ENCODE data around the gene ZNF3. TPM values are rescaled to one million over a fixed set of nuclear protein-coding genes. Genes with fewer than 3 reads are reported as not detected.

Gene ZNF3
- total and polyA plus RNA-seq, 9 of the 15 experiments (the other 6 are each of a cell fraction or from before 2014, with no cell fraction given), result 30.0 to 64.9 (median 51.5) TPM

DNA sequence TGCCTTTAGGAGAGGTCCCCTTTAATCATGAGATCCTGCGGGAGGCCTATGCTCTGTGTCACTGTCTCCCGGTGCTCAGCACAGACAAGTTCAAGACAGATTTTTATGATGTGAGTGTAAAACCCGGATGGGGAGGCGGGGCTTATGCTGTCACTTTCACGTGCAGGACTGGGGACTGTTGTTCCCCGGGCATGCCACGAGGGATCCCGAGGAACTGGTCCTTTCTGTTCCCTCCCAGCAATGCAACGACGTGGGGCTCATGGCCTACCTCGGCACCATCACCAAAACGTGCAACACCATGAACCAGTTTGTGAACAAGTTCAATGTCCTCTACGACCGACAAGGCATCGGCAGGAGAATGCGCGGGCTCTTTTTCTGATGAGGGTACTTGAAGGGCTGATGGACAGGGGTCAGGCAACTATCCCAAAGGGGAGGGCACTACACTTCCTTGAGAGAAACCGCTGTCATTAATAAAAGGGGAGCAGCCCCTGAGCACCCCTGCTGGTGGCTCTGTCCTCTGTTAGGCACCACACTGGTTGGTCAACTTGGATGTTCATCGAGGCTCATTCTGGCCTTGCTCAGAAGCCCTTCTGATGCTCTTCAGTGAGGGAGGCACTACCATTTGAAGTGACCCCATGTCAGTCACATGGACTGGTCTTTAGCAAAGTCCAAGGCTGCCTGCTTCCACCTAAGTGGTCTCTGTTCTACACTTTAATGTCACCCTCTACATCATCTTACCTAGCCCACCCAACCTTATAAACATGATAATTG lies 10.1 kb upstream of the ZNF3 start (continued):
- no peak for TF ChIP-seq NCOA1 (IDR thresholded peaks at IDR 0.05; ENCODE audit: low read depth)
- peak; percentile 75 for TF ChIP-seq POLR2G (IDR thresholded peaks at IDR 0.05; ENCODE audit: low read depth, low read length)
- peak; percentile 73 for TF ChIP-seq MYNN (IDR thresholded peaks at IDR 0.05)
- TF ChIP-seq MYNN (CRISPR knock-in tag; IDR thresholded peaks at IDR 0.05), result no peak
- TF ChIP-seq, protein P1, sequence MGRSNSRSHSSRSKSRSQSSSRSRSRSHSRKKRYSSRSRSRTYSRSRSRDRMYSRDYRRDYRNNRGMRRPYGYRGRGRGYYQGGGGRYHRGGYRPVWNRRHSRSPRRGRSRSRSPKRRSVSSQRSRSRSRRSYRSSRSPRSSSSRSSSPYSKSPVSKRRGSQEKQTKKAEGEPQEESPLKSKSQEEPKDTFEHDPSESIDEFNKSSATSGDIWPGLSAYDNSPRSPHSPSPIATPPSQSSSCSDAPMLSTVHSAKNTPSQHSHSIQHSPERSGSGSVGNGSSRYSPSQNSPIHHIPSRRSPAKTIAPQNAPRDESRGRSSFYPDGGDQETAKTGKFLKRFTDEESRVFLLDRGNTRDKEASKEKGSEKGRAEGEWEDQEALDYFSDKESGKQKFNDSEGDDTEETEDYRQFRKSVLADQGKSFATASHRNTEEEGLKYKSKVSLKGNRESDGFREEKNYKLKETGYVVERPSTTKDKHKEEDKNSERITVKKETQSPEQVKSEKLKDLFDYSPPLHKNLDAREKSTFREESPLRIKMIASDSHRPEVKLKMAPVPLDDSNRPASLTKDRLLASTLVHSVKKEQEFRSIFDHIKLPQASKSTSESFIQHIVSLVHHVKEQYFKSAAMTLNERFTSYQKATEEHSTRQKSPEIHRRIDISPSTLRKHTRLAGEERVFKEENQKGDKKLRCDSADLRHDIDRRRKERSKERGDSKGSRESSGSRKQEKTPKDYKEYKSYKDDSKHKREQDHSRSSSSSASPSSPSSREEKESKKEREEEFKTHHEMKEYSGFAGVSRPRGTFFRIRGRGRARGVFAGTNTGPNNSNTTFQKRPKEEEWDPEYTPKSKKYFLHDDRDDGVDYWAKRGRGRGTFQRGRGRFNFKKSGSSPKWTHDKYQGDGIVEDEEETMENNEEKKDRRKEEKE (IDR thresholded peaks at IDR 0.05; ENCODE audit: borderline replicate concordance in 1 of 2, control insufficient read depth in 1 of 2, low read depth in 2 of 2, low read length in 1 of 2), result no peak
- peak; percentile 63 for TF ChIP-seq PML (IDR thresholded peaks at IDR 0.05; ENCODE audit: low read length)
- TF ChIP-seq, protein P2, sequence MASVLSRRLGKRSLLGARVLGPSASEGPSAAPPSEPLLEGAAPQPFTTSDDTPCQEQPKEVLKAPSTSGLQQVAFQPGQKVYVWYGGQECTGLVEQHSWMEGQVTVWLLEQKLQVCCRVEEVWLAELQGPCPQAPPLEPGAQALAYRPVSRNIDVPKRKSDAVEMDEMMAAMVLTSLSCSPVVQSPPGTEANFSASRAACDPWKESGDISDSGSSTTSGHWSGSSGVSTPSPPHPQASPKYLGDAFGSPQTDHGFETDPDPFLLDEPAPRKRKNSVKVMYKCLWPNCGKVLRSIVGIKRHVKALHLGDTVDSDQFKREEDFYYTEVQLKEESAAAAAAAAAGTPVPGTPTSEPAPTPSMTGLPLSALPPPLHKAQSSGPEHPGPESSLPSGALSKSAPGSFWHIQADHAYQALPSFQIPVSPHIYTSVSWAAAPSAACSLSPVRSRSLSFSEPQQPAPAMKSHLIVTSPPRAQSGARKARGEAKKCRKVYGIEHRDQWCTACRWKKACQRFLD (CRISPR knock-in tag; IDR thresholded peaks at IDR 0.05), result no peak
- TF ChIP-seq CCNT2 (IDR thresholded peaks at IDR 0.05; ENCODE audit: borderline replicate concordance, extremely low read depth, insufficient read length, low read depth, low read length), result no peak
- TF ChIP-seq, protein P3, sequence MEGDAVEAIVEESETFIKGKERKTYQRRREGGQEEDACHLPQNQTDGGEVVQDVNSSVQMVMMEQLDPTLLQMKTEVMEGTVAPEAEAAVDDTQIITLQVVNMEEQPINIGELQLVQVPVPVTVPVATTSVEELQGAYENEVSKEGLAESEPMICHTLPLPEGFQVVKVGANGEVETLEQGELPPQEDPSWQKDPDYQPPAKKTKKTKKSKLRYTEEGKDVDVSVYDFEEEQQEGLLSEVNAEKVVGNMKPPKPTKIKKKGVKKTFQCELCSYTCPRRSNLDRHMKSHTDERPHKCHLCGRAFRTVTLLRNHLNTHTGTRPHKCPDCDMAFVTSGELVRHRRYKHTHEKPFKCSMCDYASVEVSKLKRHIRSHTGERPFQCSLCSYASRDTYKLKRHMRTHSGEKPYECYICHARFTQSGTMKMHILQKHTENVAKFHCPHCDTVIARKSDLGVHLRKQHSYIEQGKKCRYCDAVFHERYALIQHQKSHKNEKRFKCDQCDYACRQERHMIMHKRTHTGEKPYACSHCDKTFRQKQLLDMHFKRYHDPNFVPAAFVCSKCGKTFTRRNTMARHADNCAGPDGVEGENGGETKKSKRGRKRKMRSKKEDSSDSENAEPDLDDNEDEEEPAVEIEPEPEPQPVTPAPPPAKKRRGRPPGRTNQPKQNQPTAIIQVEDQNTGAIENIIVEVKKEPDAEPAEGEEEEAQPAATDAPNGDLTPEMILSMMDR (IDR thresholded peaks at IDR 0.05 in 2 of 3, conservative IDR thresholded peaks at IDR 0.05 in 1 of 3; ENCODE audit: insufficient read depth in 2 of 3, low read depth in 1 of 3, low read length in 3 of 3), result peak in 2 of 3 experiments; percentile 42 to 45; a peak in 5 of 6 replicates
- TF ChIP-seq CREBBP (IDR thresholded peaks at IDR 0.05; ENCODE audit: low read depth, low read length), result no peak
- TF ChIP-seq ZBED1 (IDR thresholded peaks at IDR 0.05), result no peak; the same call in 1 of the 2 replicates
- TF ChIP-seq SMAD2 (IDR thresholded peaks at IDR 0.05; ENCODE audit: low read depth, low read length), result no peak
- 0 out of 2 replicates have a peak, but pooled peaks have one; percentile 42 for TF ChIP-seq FOXK1 (CRISPR knock-in tag; IDR thresholded peaks at IDR 0.05; ENCODE audit: borderline replicate concordance)
- TF ChIP-seq ILF3 (IDR thresholded peaks at IDR 0.05; ENCODE audit: borderline replicate concordance), result peak; percentile 72; the same call in 1 of the 2 replicates
- TF ChIP-seq, protein P4, sequence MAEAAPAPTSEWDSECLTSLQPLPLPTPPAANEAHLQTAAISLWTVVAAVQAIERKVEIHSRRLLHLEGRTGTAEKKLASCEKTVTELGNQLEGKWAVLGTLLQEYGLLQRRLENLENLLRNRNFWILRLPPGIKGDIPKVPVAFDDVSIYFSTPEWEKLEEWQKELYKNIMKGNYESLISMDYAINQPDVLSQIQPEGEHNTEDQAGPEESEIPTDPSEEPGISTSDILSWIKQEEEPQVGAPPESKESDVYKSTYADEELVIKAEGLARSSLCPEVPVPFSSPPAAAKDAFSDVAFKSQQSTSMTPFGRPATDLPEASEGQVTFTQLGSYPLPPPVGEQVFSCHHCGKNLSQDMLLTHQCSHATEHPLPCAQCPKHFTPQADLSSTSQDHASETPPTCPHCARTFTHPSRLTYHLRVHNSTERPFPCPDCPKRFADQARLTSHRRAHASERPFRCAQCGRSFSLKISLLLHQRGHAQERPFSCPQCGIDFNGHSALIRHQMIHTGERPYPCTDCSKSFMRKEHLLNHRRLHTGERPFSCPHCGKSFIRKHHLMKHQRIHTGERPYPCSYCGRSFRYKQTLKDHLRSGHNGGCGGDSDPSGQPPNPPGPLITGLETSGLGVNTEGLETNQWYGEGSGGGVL (CRISPR knock-in tag; IDR thresholded peaks at IDR 0.05), result no peak
- peak; percentile 84 for TF ChIP-seq POLR2A (conservative IDR thresholded peaks at IDR 0.05)
- TF ChIP-seq ZNF764 (CRISPR knock-in tag; IDR thresholded peaks at IDR 0.05; ENCODE audit: low read depth), result 0 out of 2 replicates have a peak, but pooled peaks have one; percentile 37
- no peak for TF ChIP-seq DACH1 (IDR thresholded peaks at IDR 0.05; ENCODE audit: partially characterized antibody)
